HG03432 (cell line): ENCODE results near the gene RELL1.

ENCODE experiments used
- ATAC-seq: cut with Tn5 transposase; IDR thresholded peaks from one replicate; pipeline ENCODE4 v1.9.1; 2021; ENCODE audit warnings: mild to moderate bottlenecking, moderate library complexity; ENCODE audit not compliant: unreplicated experiment

The RELL1 gene

DNA sequence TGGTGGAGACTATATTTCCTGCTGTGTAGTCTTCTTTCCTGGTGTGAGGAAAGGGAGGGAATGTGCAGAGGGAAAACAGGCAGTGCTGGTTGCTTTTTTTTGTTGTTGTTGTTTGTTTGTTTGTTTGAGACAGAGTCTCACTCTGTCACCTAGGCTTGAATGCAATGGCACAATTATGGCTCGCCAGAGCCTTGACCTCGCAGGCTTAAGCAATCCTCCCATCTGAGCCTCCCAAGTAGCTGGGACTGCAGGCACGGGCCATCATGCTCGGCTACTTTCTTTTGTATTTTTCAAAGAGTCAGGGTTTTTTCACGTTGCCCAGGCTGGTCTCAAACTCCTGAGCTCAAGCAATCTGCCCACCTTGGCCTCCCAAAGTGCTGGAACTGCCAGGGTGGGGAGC, 82.5 kb downstream of the RELL1 start:
- no peak for ATAC-seq

GRCh38 chr4:37603070-37603468, 83.1 kb downstream of the RELL1 start:
- peak; percentile 89 for ATAC-seq

- ATAC-seq, result no peak
These were observed 83.6 kb downstream of the RELL1 start for GRCh38 chr4:37602454-37603069.

DNA sequence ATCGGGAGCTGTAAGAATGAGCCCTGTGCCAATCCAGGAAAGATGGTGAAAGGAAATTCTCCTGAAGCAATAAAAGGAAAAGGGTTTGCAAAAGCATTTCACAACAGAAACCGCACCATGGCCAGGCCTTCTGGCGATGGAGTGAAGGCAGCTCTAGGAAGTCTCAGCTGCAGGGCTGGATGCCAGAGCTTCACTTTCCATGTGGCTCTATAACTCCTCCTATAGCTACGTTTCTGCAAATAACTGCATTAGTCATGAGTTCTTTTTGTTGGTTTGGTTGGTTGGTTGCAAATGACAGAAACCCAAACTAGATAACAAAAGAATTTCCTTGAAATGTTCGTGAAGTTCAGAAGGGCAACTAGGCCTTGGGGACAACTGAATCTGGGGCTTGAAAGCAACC, 84.6 kb downstream of the RELL1 start:
- no peak for ATAC-seq

GRCh38 chr4:37599092-37599790, 86.9 kb downstream of the RELL1 start:
- no peak for ATAC-seq

DNA sequence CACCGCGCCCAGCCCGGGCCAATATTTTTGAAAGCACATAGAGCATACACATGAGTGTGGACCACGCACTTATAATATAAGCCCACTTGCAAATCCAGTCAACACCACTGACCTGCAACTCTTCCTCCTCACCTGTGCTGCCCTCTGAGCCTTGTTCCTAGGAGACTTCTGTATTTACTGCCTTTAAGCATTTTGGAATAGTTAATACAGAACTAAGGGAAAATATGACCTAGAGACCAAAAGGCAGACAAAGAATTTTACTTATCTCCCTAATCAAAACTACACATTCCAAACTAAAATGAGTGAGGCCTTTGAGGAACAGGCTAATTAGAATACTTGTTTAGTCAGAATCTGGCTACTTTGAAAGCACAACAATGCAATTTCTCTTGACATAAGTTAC, 89.1 kb downstream of the RELL1 start:
- no peak for ATAC-seq

DNA sequence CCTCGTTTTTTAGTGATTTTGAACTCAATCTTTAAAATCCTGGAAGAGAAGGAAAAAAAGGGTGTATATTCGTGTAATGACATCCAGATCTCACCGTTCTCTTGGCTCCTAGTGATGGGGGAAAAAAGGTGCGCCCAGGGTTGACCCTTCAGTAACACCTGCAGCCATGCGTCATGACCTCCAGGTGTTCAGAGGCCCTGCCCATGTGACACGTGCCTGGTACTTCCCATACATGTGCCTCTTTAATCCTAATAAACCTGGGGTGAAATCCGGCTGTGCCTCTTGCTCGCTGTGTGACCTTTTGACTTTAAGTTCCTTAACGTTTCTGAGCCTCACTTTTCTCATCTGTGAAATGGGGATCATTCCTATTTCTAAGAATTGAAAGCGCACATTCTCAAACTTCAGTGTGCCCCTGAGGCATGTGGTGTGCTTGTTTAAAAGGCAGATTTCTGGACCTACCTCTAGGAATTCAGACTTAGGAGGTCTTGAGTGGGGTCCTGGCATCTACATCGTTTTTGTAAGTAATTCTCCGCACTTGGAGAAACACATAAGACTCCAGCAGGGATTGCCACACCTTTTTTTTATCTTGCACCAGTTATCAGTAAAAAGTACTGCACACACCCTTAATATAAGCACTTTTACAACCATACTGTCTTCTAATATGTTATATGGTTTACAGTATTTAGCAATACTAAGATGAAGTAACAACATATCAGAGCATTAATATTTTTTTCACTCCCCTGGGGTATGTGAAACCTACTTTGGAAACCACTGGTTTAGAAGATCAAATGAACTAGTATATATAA, 90.1 kb downstream of the RELL1 start:
- no peak for ATAC-seq

- ATAC-seq, result no peak
These were observed 92.1 kb downstream of the RELL1 start for GRCh38 chr4:37594099-37594498.

- ATAC-seq, result no peak
These were observed 94.8 kb downstream of the RELL1 start for GRCh38 chr4:37591349-37591748.

DNA sequence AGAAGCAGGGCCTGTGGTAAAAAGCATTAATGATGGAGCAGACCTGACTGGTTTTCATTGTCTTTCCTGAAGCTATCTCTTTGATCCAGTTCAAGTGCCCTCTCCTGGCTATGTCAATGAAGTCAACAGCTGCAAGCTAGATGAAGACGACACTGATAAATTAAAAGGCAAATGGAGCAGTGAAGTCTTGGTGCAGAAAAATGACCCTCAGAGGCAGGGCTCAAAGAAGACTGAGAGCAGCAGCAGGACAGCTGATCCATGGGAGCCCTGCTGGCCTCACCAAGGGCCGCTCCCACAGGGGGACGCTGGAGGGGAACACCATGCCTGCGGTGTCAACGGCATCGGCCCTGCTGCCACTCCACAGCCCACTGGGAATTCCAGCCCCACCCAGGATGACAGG, 96.2 kb downstream of the RELL1 start:
- ATAC-seq, result no peak

- ATAC-seq, result no peak
These were observed 98.0 kb downstream of the RELL1 start for GRCh38 chr4:37588150-37588549.

- no peak for ATAC-seq
These were observed 100.0 kb downstream of the RELL1 start for GRCh38 chr4:37586194-37586593.

DNA sequence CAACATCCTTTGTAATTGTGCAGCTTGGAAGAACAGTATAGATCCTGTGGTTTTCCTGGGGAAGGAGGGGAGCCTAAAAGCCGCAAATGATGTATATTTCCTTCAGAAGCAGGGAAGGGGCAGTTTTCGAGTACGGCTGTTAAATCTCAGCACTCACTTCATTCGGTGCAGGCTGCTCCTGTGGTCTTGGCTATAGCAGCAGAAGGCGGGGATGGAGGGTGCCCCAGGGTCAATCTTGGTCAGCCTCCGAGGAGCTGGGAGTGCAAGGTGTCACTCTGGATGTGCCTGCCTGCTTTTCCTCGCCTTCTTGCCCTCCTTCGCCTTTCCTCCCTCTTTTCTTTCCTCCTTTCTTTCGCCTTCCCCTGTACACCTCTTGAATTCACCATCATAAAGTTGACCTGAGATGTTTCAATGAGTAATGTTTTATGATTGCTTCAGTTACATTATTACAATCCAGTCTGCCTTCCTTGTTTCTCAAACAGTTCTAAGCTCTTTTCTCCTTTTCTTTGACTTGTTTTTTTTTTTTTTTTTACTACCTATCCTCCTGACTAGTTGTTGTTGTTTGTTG, 101.6 kb downstream of the RELL1 start:
- ATAC-seq, result no peak

DNA sequence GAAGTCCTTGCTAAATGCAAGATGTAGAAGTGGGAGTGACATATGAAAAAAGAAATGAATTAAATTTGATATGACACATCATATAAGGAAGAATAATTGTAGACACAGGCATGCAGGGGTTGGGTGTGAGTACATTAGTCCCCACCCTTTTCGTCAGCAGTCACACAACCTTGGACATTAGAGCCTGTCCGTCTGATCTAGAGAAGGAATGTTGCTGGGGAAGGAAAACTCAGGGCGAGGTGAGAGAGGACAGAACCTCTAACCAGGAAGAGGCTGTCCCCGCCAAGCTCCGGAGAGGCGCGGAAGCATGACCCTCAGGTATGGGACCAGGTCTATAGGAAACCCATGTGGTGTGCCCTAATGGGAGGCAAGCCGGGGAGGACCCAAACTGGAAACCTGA, 102.1 kb downstream of the RELL1 start:
- ATAC-seq, result no peak

DNA sequence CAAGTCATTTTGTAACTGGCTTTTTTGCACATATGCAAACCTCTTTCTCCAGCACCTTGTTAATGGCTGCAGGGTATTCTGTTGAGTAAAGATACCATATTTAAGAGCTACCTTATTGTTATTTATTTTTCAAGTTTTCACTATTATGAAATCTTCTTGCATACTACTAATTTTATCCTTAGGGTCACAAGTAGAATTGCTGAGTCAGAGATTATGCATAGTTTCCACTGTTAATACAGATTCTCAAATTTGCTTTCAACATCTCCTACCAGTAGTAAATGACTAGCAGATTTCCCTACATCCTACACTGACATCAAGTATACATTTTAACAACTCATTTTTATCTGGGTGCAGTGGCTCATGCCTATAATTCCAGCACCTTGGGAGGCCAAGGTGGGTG, 112.6 kb downstream of the RELL1 start:
- ATAC-seq, result no peak

- no peak for ATAC-seq
These were observed 117.7 kb downstream of the RELL1 start for GRCh38 chr4:37568489-37568888.

- ATAC-seq, result no peak
These were observed 118.3 kb downstream of the RELL1 start for GRCh38 chr4:37567836-37568235.

- no peak for ATAC-seq
These were observed 123.6 kb downstream of the RELL1 start for GRCh38 chr4:37562592-37562991.

- peak; percentile 92 for ATAC-seq
These were observed 124.4 kb downstream of the RELL1 start for GRCh38 chr4:37561803-37562207.

- ATAC-seq, result no peak
These were observed 124.9 kb downstream of the RELL1 start for GRCh38 chr4:37561196-37561802.
